HG02840 (cell line): Measurements from ENCODE around the gene KMT2D.

Source experiments
- ATAC-seq: cut with Tn5 transposase; IDR thresholded peaks from one replicate; pipeline ENCODE4 v1.9.1; 2021; ENCODE audit warnings: mild to moderate bottlenecking, moderate library complexity, moderate number of reproducible peaks; ENCODE audit not compliant: unreplicated experiment, low FRiP score

Gene KMT2D

GRCh38 chr12:49054096-49054495 lies 6.5 kb downstream of the KMT2D start:
- no peak for ATAC-seq

GRCh38 chr12:49052451-49053208 lies 8.0 kb downstream of the KMT2D start:
- no peak for ATAC-seq

GRCh38 chr12:49051777-49052438 lies 8.7 kb downstream of the KMT2D start:
- no peak for ATAC-seq

- no peak for ATAC-seq
Observed at GRCh38 chr12:49051373-49051764, 9.2 kb downstream of the KMT2D start.

GRCh38 chr12:49050507-49051372 lies 9.9 kb downstream of the KMT2D start:
- no peak for ATAC-seq

- no peak for ATAC-seq
Observed at GRCh38 chr12:49049566-49050224, 10.9 kb downstream of the KMT2D start.

GRCh38 chr12:49048953-49049352 lies 11.6 kb downstream of the KMT2D start:
- ATAC-seq: no peak

GRCh38 chr12:49046129-49046895 lies 14.3 kb downstream of the KMT2D start:
- no peak for ATAC-seq

GRCh38 chr12:49044660-49045059 lies 15.9 kb downstream of the KMT2D start:
- ATAC-seq: no peak

- no peak for ATAC-seq
Observed at GRCh38 chr12:49043856-49044258, 16.7 kb downstream of the KMT2D start.

- no peak for ATAC-seq
Observed at GRCh38 chr12:49043241-49043640, 17.4 kb downstream of the KMT2D start.

- ATAC-seq: no peak
Observed at GRCh38 chr12:49041881-49042484, 18.6 kb downstream of the KMT2D start.

- ATAC-seq: no peak
Observed at GRCh38 chr12:49041036-49041880, 19.3 kb downstream of the KMT2D start.

GRCh38 chr12:49040364-49040855 lies 20.2 kb downstream of the KMT2D start:
- no peak for ATAC-seq

- no peak for ATAC-seq
Observed at GRCh38 chr12:49039421-49040363, 20.9 kb downstream of the KMT2D start.

GRCh38 chr12:49038291-49038955 lies 22.2 kb downstream of the KMT2D start:
- ATAC-seq: no peak

- no peak for ATAC-seq
Observed at GRCh38 chr12:49037947-49038237, 22.7 kb downstream of the KMT2D start.
